DND-41 (cell line): ENCODE measurements around the gene KCNAB1.

Experiments
- ATAC-seq: fragments of 200-7000 bp; cut with Tn5 transposase; 3 replicates; pipeline ENCODE4 v1.9.1; 2021; ENCODE audit warnings: low read depth; ENCODE audit not compliant: insufficient read depth
- DNase-seq: peaks from one replicate; pipeline ENCODE4 v3.0.0-alpha.2; 2020
- H2AFZ ChIP-seq: 2 replicates; pipeline ENCODE4 v1.6.0; 2012; ENCODE audit warnings: low read depth, low read length
- H3K27ac ChIP-seq: 2 replicates; pipeline ENCODE4 v1.5.1; 2012; ENCODE audit warnings: low read length, inconsistent platforms
- H3K27me3 ChIP-seq: fragments of 200-600 bp; sonication (generic); 2 replicates; pipeline ENCODE4 v1.6.0; 2012; ENCODE audit warnings: low read length, mild to moderate bottlenecking, inconsistent platforms; ENCODE audit not compliant: insufficient read depth, poor library complexity
- H3K36me3 ChIP-seq: 2 replicates; pipeline ENCODE4 v1.5.1; 2012; ENCODE audit warnings: low read length, inconsistent platforms; ENCODE audit not compliant: insufficient read depth
- H3K4me1 ChIP-seq: 2 replicates; pipeline ENCODE4 v1.5.1; 2012; ENCODE audit warnings: mild to moderate bottlenecking, low read length; ENCODE audit not compliant: insufficient read depth
- H3K4me2 ChIP-seq: 2 replicates; pipeline ENCODE4 v1.6.0; 2012; ENCODE audit warnings: mild to moderate bottlenecking, moderate library complexity, low read length, inconsistent platforms; ENCODE audit not compliant: insufficient read depth
- H3K4me3 ChIP-seq, 2 experiments: fragments of 200-600 bp in 1 of 2; shearing (Covaris generic) in 1 of 2; 2 replicates each; pipeline ENCODE4 v1.5.1; 2012 to 2016; ENCODE audit warnings: inconsistent platforms in 2 of 2, low read length in 2 of 2, mild to moderate bottlenecking in 2 of 2, low read depth in 1 of 2, moderate library complexity in 1 of 2
- H3K79me2 ChIP-seq: 2 replicates; pipeline ENCODE4 v1.6.0; 2012; ENCODE audit warnings: low read length, inconsistent platforms; ENCODE audit not compliant: insufficient read depth
- H3K9ac ChIP-seq: 2 replicates; pipeline ENCODE4 v1.6.0; 2012; ENCODE audit warnings: low read depth, mild to moderate bottlenecking, inconsistent platforms, low read length, moderate library complexity
- H3K9me3 ChIP-seq: 2 replicates; pipeline ENCODE4 v1.5.1; 2012; ENCODE audit warnings: low read length, moderate library complexity, mild to moderate bottlenecking, inconsistent platforms; ENCODE audit not compliant: insufficient read depth, severe bottlenecking
- H4K20me1 ChIP-seq: 2 replicates; pipeline ENCODE4 v1.6.0; 2012; ENCODE audit warnings: low read length; ENCODE audit not compliant: insufficient read depth
- CTCF ChIP-seq: IDR thresholded peaks from 2 replicates; pipeline ENCODE4 v1.5.1; 2012; ENCODE audit warnings: borderline replicate concordance, low read length, moderate library complexity, mild to moderate bottlenecking; ENCODE audit not compliant: poor library complexity, severe bottlenecking; ENCODE audit errors: extremely low read depth
- EZH2 ChIP-seq: IDR thresholded peaks from 3 replicates; pipeline ENCODE4 v1.6.1; 2012; ENCODE audit warnings: borderline replicate concordance, low read depth, mild to moderate bottlenecking, moderate library complexity, low read length, inconsistent platforms; ENCODE audit not compliant: severe bottlenecking

The KCNAB1 gene

GRCh38 chr3:156299569-156299968, 179.2 kb downstream of the KCNAB1 start:
- H3K79me2 ChIP-seq = no peaks in the 10 kb centered on the region
- no peak overlapping the region for H3K4me2 ChIP-seq
- no peaks in the 10 kb centered on the region for H4K20me1 ChIP-seq
- H2AFZ ChIP-seq = no peak overlapping the region
- no peak overlapping the region for H3K27ac ChIP-seq
- TF ChIP-seq CTCF (no peak), EZH2 (no peak)
- no peak overlapping the region for H3K9ac ChIP-seq
- H3K36me3 ChIP-seq = no peaks in the 10 kb centered on the region
- ATAC-seq (no peak), DNase-seq (no peak)
- peaks cover 14% of the 10 kb centered on the region for H3K27me3 ChIP-seq
- H3K4me3 ChIP-seq = no peak overlapping the region
- no peaks in the 10 kb centered on the region for H3K9me3 ChIP-seq
- H3K4me1 ChIP-seq = no peaks in the 10 kb centered on the region

DNA sequence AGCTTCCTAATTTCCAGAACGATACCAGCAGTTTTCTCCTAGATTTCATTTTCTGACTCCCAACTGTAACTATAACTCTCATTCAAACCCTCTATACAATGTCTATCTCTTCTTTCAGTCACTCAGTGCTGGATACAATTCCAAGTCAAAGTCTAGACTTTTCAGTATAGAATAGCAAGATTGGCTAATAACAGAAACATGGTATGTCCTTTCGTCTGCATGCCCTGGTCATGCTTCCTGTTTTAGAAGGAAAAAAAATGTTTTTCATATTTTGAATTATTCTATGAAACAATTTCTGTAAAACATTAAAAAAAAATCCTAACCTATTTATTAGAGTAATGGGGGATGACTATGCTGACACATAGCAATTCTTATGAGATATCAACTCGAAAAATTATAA, 180.0 kb downstream of the KCNAB1 start:
- H3K79me2 ChIP-seq = no peaks in the 10 kb centered on the region
- no peak overlapping the region for H3K4me3 ChIP-seq
- DNase-seq = no peak
- no peak for ATAC-seq
- H2AFZ ChIP-seq = no peak overlapping the region
- no peak overlapping the region for H3K9ac ChIP-seq
- H3K4me1 ChIP-seq = no peaks in the 10 kb centered on the region
- no peaks in the 10 kb centered on the region for H3K36me3 ChIP-seq
- H3K9me3 ChIP-seq = no peaks in the 10 kb centered on the region
- H3K4me2 ChIP-seq = no peak overlapping the region
- TF ChIP-seq CTCF = no peak
- TF ChIP-seq EZH2 = no peak
- H4K20me1 ChIP-seq = no peaks in the 10 kb centered on the region
- H3K27ac ChIP-seq = no peak overlapping the region
- peaks cover 8% of the 10 kb centered on the region for H3K27me3 ChIP-seq

DNA sequence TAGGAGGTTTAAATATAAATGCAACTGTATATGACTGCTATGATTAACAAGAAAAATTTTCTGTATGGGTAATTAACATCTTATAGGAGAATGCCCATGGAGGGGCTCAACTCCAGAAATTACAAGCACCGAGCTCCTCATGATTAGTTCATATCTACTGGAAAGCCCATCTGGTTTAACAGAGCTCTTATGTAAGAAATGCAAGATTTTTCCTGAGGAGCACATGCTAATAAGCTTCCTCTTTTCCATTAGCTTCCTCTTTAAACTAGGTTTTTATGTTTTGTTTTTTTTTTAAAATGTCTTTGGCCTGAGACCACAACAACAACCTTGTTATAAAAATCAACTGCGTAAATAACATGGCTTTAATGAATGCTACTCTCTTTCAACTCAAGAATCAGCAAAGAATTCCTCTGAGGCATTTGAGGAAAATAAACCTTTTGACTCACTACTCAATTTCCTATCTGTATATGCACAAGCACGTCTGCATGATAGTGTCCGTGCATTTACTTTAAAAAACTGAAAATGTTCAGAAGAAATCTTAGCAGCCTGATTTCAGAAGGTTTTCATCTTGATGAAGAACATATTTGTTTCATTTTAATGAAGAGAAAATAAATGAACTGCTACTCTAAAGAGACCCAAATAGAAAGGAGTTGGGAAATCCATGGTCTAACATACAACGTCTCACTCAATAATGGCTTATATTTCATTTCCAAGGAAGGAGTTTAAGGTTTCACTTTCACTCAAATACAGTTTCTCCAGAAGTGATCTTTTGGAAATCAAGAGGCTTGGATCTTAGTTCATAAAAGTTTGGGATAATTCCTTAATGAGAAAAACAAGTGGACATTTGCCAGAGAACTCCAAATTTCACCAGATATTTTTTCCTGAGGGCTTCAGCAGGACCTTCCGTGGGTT, 180.8 kb downstream of the KCNAB1 start:
- Histone ChIP-seq H3K36me3 (no peaks in the 10 kb centered on the region), H4K20me1 (no peaks in the 10 kb centered on the region), H3K4me1 (no peaks in the 10 kb centered on the region), H3K27me3 (peaks cover 8% of the 10 kb centered on the region), H3K9ac (no peak overlapping the region), H3K27ac (no peak overlapping the region), H3K9me3 (no peaks in the 10 kb centered on the region), H3K4me3 (no peak overlapping the region), H3K79me2 (no peaks in the 10 kb centered on the region), H2AFZ (no peak overlapping the region), H3K4me2 (no peak overlapping the region)
- TF ChIP-seq EZH2 = no peak
- TF ChIP-seq CTCF = no peak
- DNase-seq = no peak
- ATAC-seq = no peak
